Effector CD8-positive, alpha-beta T cell (primary cell): ENCODE measurements around the gene CHAF1B.
"Not testable (repeated sequence)": the region's sequence is repeated elsewhere in the genome, so short reads cannot be mapped to it uniquely, and the experiment has no call there.

ENCODE experiments used
- DNase-seq: peaks from one replicate; lab custom pipeline; 2025; lab: John Stamatoyannopoulos, UW
- total RNA-seq, 4 experiments: gene quantifications; one replicate each; lab custom pipeline; 2026; lab: John Stamatoyannopoulos, UW

The CHAF1B gene
- 5.6 to 9.8 (median 8.3) reads per million in 4 experiments for total RNA-seq

DNA sequence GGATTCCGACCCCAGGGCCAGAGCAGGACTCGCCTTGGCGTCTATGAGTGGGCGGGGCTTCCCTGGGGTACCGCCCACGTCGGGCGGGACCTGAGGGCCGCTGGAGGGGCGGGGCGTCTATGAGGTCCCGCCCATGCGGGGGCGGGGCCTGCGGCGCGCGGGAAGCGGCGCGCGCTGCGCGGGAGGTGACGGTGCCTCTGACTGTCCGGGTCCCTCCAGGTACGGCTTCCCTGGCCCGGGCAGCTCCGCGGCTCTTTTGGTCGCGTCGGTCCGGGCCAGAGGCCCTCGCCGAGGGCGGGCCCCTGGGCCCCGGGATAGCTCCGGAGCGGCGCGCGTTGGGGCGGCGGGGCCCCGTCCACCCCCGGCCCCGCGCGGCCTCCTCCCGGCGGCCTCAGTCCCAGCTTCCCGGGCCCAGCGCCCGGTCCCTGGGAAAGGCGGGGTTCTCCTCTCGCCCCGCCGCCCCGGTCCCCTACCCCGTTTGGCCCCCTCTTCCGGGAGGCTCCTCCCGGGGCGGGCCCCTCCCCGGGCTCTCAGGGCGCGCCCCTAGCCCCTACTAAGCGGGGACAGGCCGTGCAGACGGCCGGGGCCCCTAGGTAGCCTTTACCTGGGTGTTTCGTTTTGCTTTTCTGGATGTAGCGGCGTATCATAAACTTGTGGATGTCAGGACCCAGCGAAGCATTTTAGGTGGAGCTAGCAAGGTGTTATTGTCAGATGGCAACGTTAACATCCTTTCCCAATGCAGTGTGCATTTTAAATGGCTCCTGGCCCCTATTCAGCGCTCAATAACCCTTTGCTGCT lies at the start of gene CHAF1B:
CHAF1B (plus strand) TSS at position 160 of the 798 bp plus-strand sequence. CDS start 745 bp downstream, outside the sequence.
- peak; percentile 77 for DNase-seq

GRCh38 chr21:36337099-36337509 lies 48.1 kb upstream of the CHAF1B start:
- no peak for DNase-seq

DNA sequence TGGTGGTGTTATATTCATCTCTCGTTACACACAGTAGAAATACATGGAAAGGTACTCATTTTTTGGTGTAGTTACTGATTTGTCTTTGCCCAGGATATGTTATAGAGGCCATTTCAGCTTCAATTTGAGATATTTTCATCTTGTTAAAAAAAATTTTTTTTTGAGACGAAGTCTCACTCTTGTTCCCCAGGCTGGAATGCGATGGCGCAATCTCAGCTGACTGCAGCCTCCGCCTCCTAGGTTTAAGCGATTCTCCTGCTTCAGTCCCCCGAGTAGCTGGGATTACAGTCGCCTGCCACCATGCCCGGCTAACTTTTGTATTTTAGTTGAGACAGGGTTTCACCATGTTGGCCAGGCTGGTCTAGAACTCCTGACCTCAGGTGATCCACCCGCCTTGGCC lies 46.2 kb upstream of the CHAF1B start:
- DNase-seq = no peak

- DNase-seq = not testable (repeated sequence)
These were observed 42.6 kb upstream of the CHAF1B start for GRCh38 chr21:36342581-36342980.

DNA sequence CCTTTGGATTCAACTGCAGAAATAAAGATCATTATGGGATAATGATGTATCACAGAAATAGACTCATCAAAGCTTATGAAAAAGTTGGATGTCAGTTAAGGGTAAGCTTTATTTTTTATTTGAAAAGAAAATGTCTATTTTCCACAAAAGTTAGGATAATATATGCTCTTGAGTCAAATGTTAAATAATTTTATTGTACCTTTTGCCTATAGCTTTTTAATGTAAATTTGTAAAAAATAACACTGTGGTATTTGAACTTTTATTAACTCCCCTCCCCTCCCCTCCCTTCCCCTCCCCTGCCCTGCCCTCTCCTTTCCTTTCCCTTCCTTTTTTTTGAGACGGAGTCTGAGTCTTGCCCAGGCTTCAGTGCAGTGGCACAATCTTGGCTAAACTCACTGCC lies 40.3 kb upstream of the CHAF1B start:
- no peak for DNase-seq

DNA sequence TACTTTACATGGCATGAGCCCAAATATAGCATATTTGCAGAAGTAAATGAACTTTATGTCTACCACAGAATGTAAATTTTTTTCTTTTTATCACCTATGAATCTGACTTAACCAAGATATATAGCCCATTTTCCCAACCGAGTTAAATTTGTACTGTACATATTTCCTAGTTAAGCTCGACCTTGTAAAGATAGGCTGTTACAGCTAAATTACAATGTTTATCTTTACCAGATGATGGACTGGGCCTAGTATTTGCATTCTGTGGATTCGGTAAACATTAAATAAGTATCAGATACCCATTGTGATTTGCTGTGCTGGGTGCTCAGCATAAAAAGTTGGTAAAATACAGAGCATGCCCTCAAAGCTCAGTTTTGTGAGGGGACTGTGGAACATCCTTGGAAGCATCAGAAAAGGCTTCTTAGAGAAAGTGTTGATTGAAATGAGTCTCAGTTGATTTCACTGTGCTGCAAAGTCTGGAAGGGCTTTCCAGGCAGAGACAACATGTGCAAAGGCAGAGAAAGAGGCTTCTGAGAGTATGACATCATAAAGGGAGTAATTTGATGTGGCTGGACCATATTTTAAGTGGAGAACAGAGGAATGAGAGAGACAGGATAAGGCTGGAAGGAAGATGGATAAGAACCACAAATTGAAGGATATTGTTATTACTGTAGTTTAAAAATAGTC lies 37.8 kb upstream of the CHAF1B start:
- no peak for DNase-seq

DNA sequence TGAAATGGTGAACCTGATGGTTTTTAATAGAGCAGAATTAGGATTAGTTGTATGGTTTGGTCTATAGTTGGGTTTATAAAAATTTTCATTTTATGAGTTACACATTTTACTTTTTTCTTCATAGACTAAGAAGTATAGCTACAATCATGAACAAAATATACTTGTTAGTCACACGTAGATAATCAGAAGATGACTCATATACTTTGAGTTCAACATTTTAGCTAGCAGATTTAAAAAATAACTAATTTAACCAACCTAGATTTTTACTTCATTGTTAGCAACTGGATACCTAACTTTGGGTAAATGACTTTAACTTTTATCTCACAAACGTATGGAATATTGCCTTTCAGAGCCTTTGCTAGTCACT lies 37.2 kb upstream of the CHAF1B start:
- no peak for DNase-seq

- DNase-seq = no peak
These were observed 35.9 kb upstream of the CHAF1B start for GRCh38 chr21:36349315-36349714.

GRCh38 chr21:36350282-36350910 lies 34.8 kb upstream of the CHAF1B start:
- no peak for DNase-seq

DNA sequence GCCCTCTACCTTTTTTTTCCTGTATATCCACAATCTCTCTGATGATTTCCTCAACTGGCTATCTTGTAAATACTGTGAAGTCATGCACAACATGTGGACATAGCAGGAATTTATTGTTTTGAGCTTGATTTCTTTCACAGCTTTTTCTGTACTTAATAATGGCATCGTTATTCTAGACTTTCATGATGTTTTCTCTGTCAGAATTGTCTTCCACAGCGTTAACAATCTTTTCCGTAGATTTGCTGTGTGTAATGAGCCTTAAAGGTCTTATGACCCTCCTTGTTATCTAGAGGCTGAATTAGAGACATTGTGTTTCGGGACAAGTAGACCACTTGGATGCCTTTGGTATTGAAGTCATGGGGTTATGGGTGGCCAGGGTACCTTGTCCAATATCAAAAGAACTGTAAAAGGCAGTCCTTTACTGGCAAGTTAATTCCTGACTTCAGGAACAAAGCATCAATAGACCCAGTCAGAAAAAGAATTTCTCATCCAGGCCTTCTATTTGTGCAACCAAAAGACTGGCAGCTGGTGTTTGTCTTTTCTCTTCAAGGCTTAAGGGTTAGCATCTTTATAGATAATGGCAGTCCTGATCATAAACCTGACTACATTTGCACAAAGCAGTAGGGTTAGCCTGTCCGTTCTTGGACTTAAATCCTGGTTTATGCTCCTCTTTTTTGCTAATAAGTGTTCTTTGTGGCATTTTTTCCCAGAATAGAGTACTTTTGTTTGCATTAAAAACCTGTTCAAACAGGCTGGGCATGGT lies 30.1 kb upstream of the CHAF1B start:
- no peak for DNase-seq

DNA sequence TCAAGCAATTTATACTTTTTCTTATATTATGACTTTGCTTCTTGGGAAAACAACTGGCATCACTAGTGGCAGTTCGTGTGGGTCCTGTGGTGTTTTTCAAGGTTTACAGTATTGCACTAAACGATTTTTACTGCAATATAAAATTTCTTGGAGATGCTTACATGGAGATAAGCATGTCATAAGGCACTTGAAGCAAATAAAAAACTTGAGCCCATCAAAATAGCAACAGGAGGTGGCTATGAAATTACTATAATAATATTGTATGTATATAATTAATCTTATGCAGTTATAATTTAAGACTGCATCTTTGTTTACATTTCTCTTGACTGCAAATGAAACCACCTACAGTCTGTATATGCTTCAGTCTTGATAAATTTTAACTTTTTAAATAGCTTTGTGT lies 29.3 kb upstream of the CHAF1B start:
- DNase-seq = no peak

DNA sequence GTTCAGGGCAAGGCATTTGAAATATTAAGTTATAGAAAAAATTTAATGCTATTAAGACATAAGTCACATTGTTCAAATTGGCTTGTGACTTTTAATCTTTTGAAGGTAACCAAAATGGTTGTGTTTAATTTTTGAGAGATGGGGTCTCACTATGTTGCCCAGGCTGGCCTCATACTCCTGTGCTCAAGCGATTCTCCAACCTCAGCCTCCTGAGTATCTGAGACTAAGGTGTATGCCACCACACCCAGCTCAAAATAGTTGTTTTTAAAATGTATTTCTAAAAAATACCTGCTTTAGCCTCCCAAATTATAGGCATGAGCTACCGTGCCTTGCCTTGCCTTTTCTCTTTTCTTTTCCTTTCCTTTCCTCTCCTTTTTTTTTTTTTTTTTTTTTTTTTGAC lies 26.0 kb upstream of the CHAF1B start:
- no peak for DNase-seq

GRCh38 chr21:36369064-36369685 lies 16.0 kb upstream of the CHAF1B start:
- DNase-seq = no peak

DNA sequence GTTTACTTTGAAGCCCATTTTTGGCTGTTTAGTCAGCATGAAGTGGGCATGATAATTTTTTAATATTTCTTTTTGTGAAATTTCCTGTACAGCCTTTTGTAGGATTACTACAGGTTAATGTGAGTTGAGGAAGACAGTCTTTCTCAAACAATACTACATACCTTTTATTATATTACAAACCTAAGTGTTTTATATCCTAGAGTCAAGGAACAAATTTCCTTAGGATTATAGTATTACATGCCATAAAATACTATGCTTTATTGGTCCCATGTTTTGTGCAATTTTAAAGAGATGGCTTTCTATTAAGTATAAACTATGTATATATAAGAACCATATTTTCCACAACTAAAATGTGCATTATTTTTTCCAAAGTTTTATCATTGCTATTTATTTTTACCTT lies 9.2 kb upstream of the CHAF1B start:
- DNase-seq = no peak

DNA sequence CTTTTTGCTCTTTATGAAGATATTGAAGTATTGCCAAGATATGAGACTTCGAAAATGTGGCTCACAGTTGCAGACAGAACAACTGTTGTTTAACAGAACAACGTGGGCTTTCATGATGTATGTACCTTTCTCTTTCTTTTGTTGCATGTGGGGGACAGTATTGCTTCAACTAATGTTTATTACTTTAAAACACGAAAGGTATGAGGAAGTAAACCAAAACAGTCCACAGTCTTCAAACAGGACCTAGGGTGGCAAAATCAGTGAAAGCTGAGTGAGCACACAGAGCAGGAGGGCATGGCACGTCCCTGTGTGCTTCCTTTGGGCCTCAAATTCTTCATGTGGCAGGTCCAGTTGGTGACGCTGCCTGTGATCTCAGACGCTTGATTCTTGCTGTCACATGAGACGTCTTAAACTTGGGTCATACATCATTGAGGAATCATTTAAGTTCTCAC lies 7.8 kb upstream of the CHAF1B start:
- DNase-seq = no peak

- DNase-seq = no peak
These were observed 5.9 kb upstream of the CHAF1B start for GRCh38 chr21:36379251-36379650.

DNA sequence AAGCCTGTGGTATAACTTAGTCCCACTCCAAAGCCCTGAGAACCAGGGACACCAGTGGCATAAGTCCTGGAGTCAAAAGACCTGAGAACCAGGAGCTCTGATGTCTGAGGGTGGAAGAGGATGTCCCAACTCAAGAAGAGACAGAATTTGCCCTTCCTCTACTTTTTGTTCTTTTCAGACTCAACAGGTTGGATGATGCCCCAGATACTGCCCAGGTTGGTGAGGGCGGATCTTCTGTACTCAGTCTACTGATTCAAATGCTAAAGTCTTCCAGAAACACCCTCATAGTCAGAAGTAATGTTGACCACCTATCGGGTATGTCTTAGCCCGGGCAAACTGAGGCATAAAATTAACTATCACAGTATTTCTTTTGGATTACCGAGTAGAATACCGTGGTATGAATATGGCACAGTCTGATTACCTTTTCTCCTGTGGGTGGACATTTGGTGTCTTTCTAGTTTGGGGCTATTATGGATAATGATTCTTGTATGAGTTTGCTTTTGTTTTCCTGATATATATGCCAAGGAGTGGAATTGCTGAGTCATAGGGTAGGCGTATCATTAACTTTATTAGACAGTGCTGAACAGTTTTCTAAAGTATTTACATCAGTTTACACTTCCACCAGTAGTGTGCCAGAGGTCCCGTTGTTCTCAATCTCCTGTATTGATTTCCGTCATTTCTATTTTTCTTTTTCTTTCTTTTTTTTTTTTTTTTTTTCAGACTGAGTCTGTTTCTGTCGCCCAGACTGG lies 3.2 kb upstream of the CHAF1B start:
- no peak for DNase-seq

DNA sequence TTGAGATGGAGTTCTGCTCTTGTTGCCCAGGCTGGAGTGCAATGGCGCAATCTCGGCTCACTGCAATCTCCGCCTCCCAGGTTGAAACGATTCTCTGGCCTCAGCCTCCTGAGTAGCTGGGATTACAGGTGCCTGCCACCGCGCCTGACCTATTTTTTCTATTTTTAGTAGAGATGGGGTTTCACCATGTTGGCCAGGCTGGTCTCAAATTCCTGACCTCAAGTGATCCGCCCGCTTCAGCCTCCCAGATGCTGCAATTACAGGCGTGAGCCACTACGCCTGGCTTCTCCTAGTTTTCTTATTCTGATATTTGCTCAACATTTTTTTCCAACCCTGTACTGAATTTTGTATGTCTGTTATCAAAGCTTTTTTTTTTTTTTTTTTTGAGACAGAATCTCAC lies 2.5 kb upstream of the CHAF1B start:
- DNase-seq = not testable (repeated sequence)

DNA sequence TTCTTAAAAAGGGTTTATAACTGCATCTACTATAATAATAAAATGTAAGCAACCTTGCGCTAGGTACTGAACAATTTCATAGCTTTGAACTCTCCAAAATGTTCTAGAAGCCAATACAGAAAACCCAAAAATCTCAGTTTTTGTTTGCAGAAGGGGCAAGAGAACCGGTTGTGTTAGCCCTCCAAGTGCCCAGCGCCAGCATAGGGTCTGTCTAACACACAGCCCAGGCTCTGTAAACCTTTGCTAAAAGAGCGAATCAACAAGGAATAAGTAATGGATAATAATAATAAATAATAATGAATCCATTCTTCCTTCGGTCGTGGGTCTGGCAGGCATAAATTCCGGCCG lies 333 bp upstream of the CHAF1B start:
- no peak for DNase-seq

GRCh38 chr21:36386031-36386642 lies 945 bp downstream of the CHAF1B start:
- no peak for DNase-seq

DNA sequence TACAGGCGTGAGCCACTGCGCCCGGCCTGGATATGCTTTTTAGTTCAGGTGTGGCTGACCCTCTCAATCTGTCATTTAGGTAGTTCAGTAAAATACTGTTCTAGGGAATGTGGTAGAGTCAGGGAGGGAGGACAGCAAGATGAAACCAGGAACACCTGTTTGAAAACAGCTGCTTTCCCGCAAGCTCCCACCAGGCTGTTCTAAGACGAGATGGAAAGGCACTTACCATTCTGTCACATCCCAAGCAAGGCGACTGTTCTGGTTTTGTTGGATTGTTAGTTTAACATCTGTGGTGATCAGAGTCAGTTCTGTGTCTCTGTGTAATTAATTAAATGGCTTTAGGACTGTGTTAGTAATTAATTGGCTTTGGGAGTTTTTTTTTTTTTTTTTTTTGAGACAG lies 2.9 kb downstream of the CHAF1B start:
- DNase-seq = no peak
